Esophagus muscularis mucosa (tissue), 4 donors: ENCODE data around the gene ZFPM1. TPM values are rescaled to one million over a fixed set of nuclear protein-coding genes. Genes with fewer than 3 reads are reported as not detected.

Experiments
- DNase-seq: peaks from one replicate; pipeline ENCODE4 v3.0.0-alpha.2; 2017; ENCODE audit errors: extremely low spot score
- H3K27ac ChIP-seq, 4 donors: fragments of 200-600 bp; sonication (generic); replicated peaks in 1 of 4; 1 replicate in 3 of 4; 2 replicates in 1 of 4; pipeline ENCODE4 v1.5.1; 2016 to 2019; ENCODE audit warnings: mild to moderate bottlenecking in 1 of 4
- H3K27me3 ChIP-seq, 4 donors: fragments of 200-600 bp; sonication (generic); one replicate each; pipeline versions ENCODE4 v1.5.1 to v1.6.0; 2016 to 2019
- H3K36me3 ChIP-seq, 4 donors: fragments of 200-600 bp; sonication (generic); one replicate each; pipeline ENCODE4 v1.5.1; 2016 to 2019
- H3K4me1 ChIP-seq, 4 donors: fragments of 200-600 bp; sonication (generic); one replicate each; pipeline ENCODE4 v1.5.1; 2016 to 2019
- H3K4me3 ChIP-seq, 4 donors: fragments of 200-600 bp; sonication (generic); 1 replicate in 2 of 4; 2 replicates in 2 of 4; pipeline ENCODE4 v1.5.1; 2016 to 2019; ENCODE audit warnings: mild to moderate bottlenecking in 4 of 4, moderate library complexity in 1 of 4
- H3K9me3 ChIP-seq, 4 donors: fragments of 200-600 bp; sonication (generic); 1 replicate in 3 of 4; 2 replicates in 1 of 4; pipeline ENCODE4 v1.5.1; 2016 to 2019
- CTCF ChIP-seq, 3 experiments: fragments of 200-600 bp in 2 of 3; fragments of 450-650 bp in 1 of 3; sonication (generic) in 2 of 3; IDR thresholded peaks; one replicate each; pipeline ENCODE4 v1.5.1; 2017 to 2019; ENCODE audit warnings: antibody characterized with exemption in 3 of 3, mild to moderate bottlenecking in 2 of 3, moderate library complexity in 1 of 3
- EP300 ChIP-seq: sonication (generic); formaldehyde crosslinking; IDR thresholded peaks from one replicate; pipeline ENCODE4 v1.6.1; 2017; ENCODE audit warnings: antibody characterized with exemption
- POLR2A ChIP-seq: fragments of 450-650 bp; IDR thresholded peaks from one replicate; pipeline ENCODE4 v1.6.1; 2017; ENCODE audit warnings: antibody characterized with exemption, moderate library complexity, mild to moderate bottlenecking, low read depth
- POLR2AphosphoS5 ChIP-seq, 2 donors: sonication (generic); formaldehyde crosslinking; IDR thresholded peaks; one replicate each; pipeline ENCODE4 v1.6.1; 2017; ENCODE audit warnings: antibody characterized with exemption in 2 of 2
- WGBS: methylation state at CpG from one replicate; pipeline ENCODE4 v1.1.5; 2018; 5-methylcytosine and 5-hydroxymethylcytosine counted together
- intact Hi-C: fragments of 100-400 bp; cut with DNase I; formaldehyde crosslinking; loops from one replicate; pipeline ENCODE4 v1.15.1; 2023
- total RNA-seq, 4 donors: library from RNA; depleted of rRNA; stranded (reverse); fragments of >200 nt; gene quantifications; one replicate each; pipeline versions ENCODE4 v1.1.0 to v1.2.1, GENCODE V29; 2016

The ZFPM1 gene
- total RNA-seq, 4 donors from 2014 or later, result 0.42 to 1.4 (median 1.0) TPM

GRCh38 chr16:88508868-88509748, 56.0 kb downstream of the ZFPM1 start:
- TF ChIP-seq EP300, result no peak
- no peak for TF ChIP-seq CTCF (IDR thresholded peaks at IDR 0.05)
- TF ChIP-seq POLR2AphosphoS5 (IDR thresholded peaks at IDR 0.05), result no peak
- no peak for TF ChIP-seq POLR2A

GRCh38 chr16:88509749-88510069, 56.6 kb downstream of the ZFPM1 start:
- DNase-seq, result no peak
- 90% methylated on average over 2 of the region's 12 CpGs for WGBS

More at GRCh38 chr16:88508868-88509748, 56.0 kb downstream of the ZFPM1 start:
- H3K36me3 ChIP-seq, result no peaks in the 10 kb centered on the region
- peaks cover 0 to 59% (median 4%) of the 10 kb centered on the region in 4 donors for H3K27me3 ChIP-seq
- no peaks in the 10 kb centered on the region for H3K9me3 ChIP-seq
- intact Hi-C loops, result no loop called here
- DNase-seq, result no peak
- peaks cover 0 to 10% (median 2%) of the 10 kb centered on the region in 4 donors for H3K4me1 ChIP-seq
- H3K27ac ChIP-seq, result no peak overlapping the region
- 90% methylated on average over 39 of the region's 41 CpGs for WGBS
- H3K4me3 ChIP-seq, result no peak overlapping the region

GRCh38 chr16:88510091-88510994, 57.3 kb downstream of the ZFPM1 start:
- no peak for DNase-seq
- TF ChIP-seq POLR2AphosphoS5 (IDR thresholded peaks at IDR 0.05) (no peak), CTCF (IDR thresholded peaks at IDR 0.05) (no peak), POLR2A (no peak), EP300 (no peak)
- Histone ChIP-seq H3K4me1 (peaks cover 0 to 5% (median under 1%) of the 10 kb centered on the region in 4 donors), H3K27me3 (peaks cover 0 to 66% (median 6%) of the 10 kb centered on the region in 4 donors), H3K4me3 (no peak overlapping the region), H3K36me3 (no peaks in the 10 kb centered on the region), H3K27ac (no peak overlapping the region), H3K9me3 (no peaks in the 10 kb centered on the region)
- intact Hi-C loops, result no loop called here
- 39% methylated on average over 7 of the region's 26 CpGs for WGBS

More at GRCh38 chr16:88509749-88510069, 56.6 kb downstream of the ZFPM1 start:
- intact Hi-C loops, result no loop called here
- no peak overlapping the region for H3K27ac ChIP-seq
- no peak for TF ChIP-seq POLR2A
- TF ChIP-seq POLR2AphosphoS5 (IDR thresholded peaks at IDR 0.05), result no peak
- TF ChIP-seq CTCF (IDR thresholded peaks at IDR 0.05), result no peak
- no peak for TF ChIP-seq EP300
- H3K4me1 ChIP-seq, result peaks cover 0 to 10% (median 2%) of the 10 kb centered on the region in 4 donors
- no peaks in the 10 kb centered on the region for H3K9me3 ChIP-seq
- no peaks in the 10 kb centered on the region for H3K36me3 ChIP-seq
- peaks cover 0 to 64% (median 4%) of the 10 kb centered on the region in 4 donors for H3K27me3 ChIP-seq
- H3K4me3 ChIP-seq, result no peak overlapping the region

- no peaks in the 10 kb centered on the region for H3K4me1 ChIP-seq
- no peak for DNase-seq
- peaks cover 0 to 73% (median 9%) of the 10 kb centered on the region in 4 donors for H3K27me3 ChIP-seq
- WGBS, result 100% methylated on average over 1 of the region's 7 CpGs
- TF ChIP-seq POLR2A, result no peak
- no peak for TF ChIP-seq POLR2AphosphoS5 (IDR thresholded peaks at IDR 0.05)
- TF ChIP-seq EP300, result no peak
- TF ChIP-seq CTCF (IDR thresholded peaks at IDR 0.05), result no peak
- H3K9me3 ChIP-seq, result no peaks in the 10 kb centered on the region
- H3K36me3 ChIP-seq, result no peaks in the 10 kb centered on the region
- no peak overlapping the region for H3K4me3 ChIP-seq
- intact Hi-C loops, result no loop called here
- H3K27ac ChIP-seq, result no peak overlapping the region
Measured at GRCh38 chr16:88511060-88511459, 58.0 kb downstream of the ZFPM1 start.
